HCT116 (cell line): ENCODE results near the gene FBXL7. TPM values are rescaled to one million over a fixed set of nuclear protein-coding genes. Genes with fewer than 3 reads are reported as not detected.

Experiments used
- ATAC-seq: fragments of 200-7000 bp; cut with Tn5 transposase; 2 replicates; pipeline ENCODE4 v1.9.1; 2020; ENCODE audit warnings: mild to moderate bottlenecking, moderate library complexity
- BruUV-seq: library from RNA; stranded (reverse); fragments of 400-500 nt; replicated peaks from 2 replicates; lab custom pipeline; 2021; lab: Mats Ljungman, UMichigan
- CTCF ChIA-PET: fragments of 300-600 bp; sonication (Branson Sonifier 250); formaldehyde crosslinking; loops from one replicate; lab custom pipeline; 2021; ENCODE audit warnings: antibody characterized with exemption; lab: Charles Lee
- POLR2A ChIA-PET: fragments of 300-600, 350-600 bp; sonication (Branson Sonifier 250); formaldehyde crosslinking; loops from one replicate; lab custom pipeline; 2021; ENCODE audit warnings: antibody characterized with exemption; lab: Charles Lee
- RAD21 ChIA-PET, 2 experiments: fragments of 300-600 bp; sonication (Branson Sonifier 250); formaldehyde crosslinking; loops; one replicate each; lab custom pipeline; 2023; ENCODE audit warnings: low total read pairs in 2 of 2; ENCODE audit not compliant: uncharacterized antibody in 2 of 2, unreplicated experiment in 2 of 2, low non-redundant PET in 1 of 2; lab: Charles Lee
- DNase-seq: peaks from one replicate; pipeline ENCODE4 v3.0.0-alpha.2; 2010; ENCODE audit warnings: low read depth, low spot score
- H2AFZ ChIP-seq: fragments of 200-600 bp; shearing (Covaris generic), sonication (generic); 2 replicates; pipeline ENCODE4 v1.6.1; 2017; ENCODE audit warnings: low read depth, mixed run types, mixed read lengths, antibody characterized with exemption, low read length; ENCODE audit not compliant: poor library complexity, severe bottlenecking
- H3K27ac ChIP-seq: 2 replicates; pipeline ENCODE4 v1.5.1; 2012; ENCODE audit warnings: low read depth, low read length
- H3K27me3 ChIP-seq: fragments of 200-600 bp; sonication (generic); 2 replicates; pipeline ENCODE4 v1.6.1; 2016; ENCODE audit warnings: mixed run types, low read length, mixed read lengths; ENCODE audit not compliant: insufficient read depth
- H3K36me3 ChIP-seq, 2 experiments: fragments of 200-500 bp in 1 of 2; fragments of 200-600 bp in 1 of 2; sonication (Bioruptor generic) in 1 of 2; sonication (generic) in 1 of 2; 2 replicates each; pipeline versions ENCODE4 v1.5.1 to v1.6.1; 2014 to 2016; ENCODE audit warnings: low read length in 2 of 2, inconsistent platforms in 1 of 2, mixed read lengths in 1 of 2, mixed run types in 1 of 2; ENCODE audit not compliant: insufficient read depth in 2 of 2, control insufficient read depth in 1 of 2
- H3K4me1 ChIP-seq, 2 experiments: fragments of 200-600 bp in 1 of 2; sonication (generic) in 1 of 2; 2 replicates each; pipeline versions ENCODE4 v1.5.1 to v1.6.1; 2012 to 2017; ENCODE audit warnings: low read length in 2 of 2, inconsistent platforms in 1 of 2, mild to moderate bottlenecking in 1 of 2, mixed read lengths in 1 of 2, mixed run types in 1 of 2, moderate library complexity in 1 of 2; ENCODE audit not compliant: insufficient read depth in 2 of 2, control insufficient read depth in 1 of 2
- H3K4me2 ChIP-seq: fragments of 200-600 bp; sonication (generic); 2 replicates; pipeline ENCODE4 v1.6.1; 2017; ENCODE audit warnings: mixed run types, low read length, mixed read lengths
- H3K4me3 ChIP-seq, 2 experiments: fragments of 200-600 bp in 1 of 2; sonication (generic) in 1 of 2; replicated peaks in 1 of 2; 2 replicates each; pipeline ENCODE4 v1.5.1; 2011 to 2016; ENCODE audit warnings: low read length in 2 of 2, control low read depth in 1 of 2, low read depth in 1 of 2, mild to moderate bottlenecking in 1 of 2, mixed read lengths in 1 of 2, mixed run types in 1 of 2
- H3K79me2 ChIP-seq: fragments of 200-600 bp; sonication (generic); 2 replicates; pipeline ENCODE4 v1.6.1; 2017; ENCODE audit warnings: mild to moderate bottlenecking, mixed run types, low read length, moderate library complexity, mixed read lengths; ENCODE audit not compliant: insufficient read depth
- H3K9ac ChIP-seq: fragments of 200-600 bp; sonication (generic); 2 replicates; pipeline ENCODE4 v1.6.1; 2016; ENCODE audit warnings: low read length, mixed read lengths
- H3K9me2 ChIP-seq: fragments of 200-600 bp; sonication (generic), shearing (Covaris generic); 2 replicates; pipeline ENCODE4 v1.6.1; 2017; ENCODE audit warnings: mixed run types, mild to moderate bottlenecking, moderate library complexity; ENCODE audit not compliant: insufficient read depth
- H3K9me3 ChIP-seq, 2 experiments: fragments of 200-500 bp in 1 of 2; fragments of 200-600 bp in 1 of 2; sonication (Bioruptor generic) in 1 of 2; sonication (generic) in 1 of 2; 2 replicates each; pipeline ENCODE4 v1.6.1; 2014 to 2017; ENCODE audit warnings: low read length in 2 of 2, mixed read lengths in 2 of 2, inconsistent platforms in 1 of 2, low read depth in 1 of 2, mild to moderate bottlenecking in 1 of 2, mixed run types in 1 of 2, moderate library complexity in 1 of 2; ENCODE audit not compliant: control insufficient read depth in 1 of 2, insufficient read depth in 1 of 2
- H4K20me1 ChIP-seq: fragments of 200-600 bp; sonication (generic), shearing (Covaris generic); 2 replicates; pipeline ENCODE4 v1.6.1; 2017; ENCODE audit warnings: mixed run types, mild to moderate bottlenecking, moderate library complexity; ENCODE audit not compliant: insufficient read depth
- CBX3 ChIP-seq: IDR thresholded peaks from 2 replicates; pipeline ENCODE4 v1.6.1; 2012; ENCODE audit warnings: low read depth
- CEBPB ChIP-seq: IDR thresholded peaks from 2 replicates; pipeline ENCODE4 v1.6.1; 2012; ENCODE audit warnings: low read depth
- EGR1 ChIP-seq: IDR thresholded peaks from 2 replicates; pipeline ENCODE4 v1.6.1; 2012; ENCODE audit warnings: low read depth
- ELF1 ChIP-seq: IDR thresholded peaks from 2 replicates; pipeline ENCODE4 v1.6.1; 2012; ENCODE audit warnings: low read depth, borderline replicate concordance
- EZH2 ChIP-seq: fragments of 200-600 bp; sonication (generic); IDR thresholded peaks from 2 replicates; pipeline ENCODE4 v1.6.1; 2017; ENCODE audit warnings: antibody characterized with exemption, mixed run types
- EZH2phosphoT487 ChIP-seq: fragments of 200-600 bp; IDR thresholded peaks from 2 replicates; pipeline ENCODE4 v1.6.1; 2018; ENCODE audit warnings: antibody characterized with exemption, borderline replicate concordance
- FOSL1 ChIP-seq: IDR thresholded peaks from 2 replicates; pipeline ENCODE4 v1.6.1; 2012; ENCODE audit warnings: low read depth
- JUND ChIP-seq: IDR thresholded peaks from 2 replicates; pipeline ENCODE4 v1.6.1; 2012
- POLR2A ChIP-seq: IDR thresholded peaks from 2 replicates; pipeline ENCODE4 v1.7.0; 2011; ENCODE audit warnings: borderline replicate concordance; ENCODE audit not compliant: insufficient read depth, insufficient read length; ENCODE audit errors: extremely low read depth
- RAD21 ChIP-seq: IDR thresholded peaks from 2 replicates; pipeline ENCODE4 v1.6.1; 2012; ENCODE audit warnings: low read depth, mild to moderate bottlenecking
- SIN3A ChIP-seq: IDR thresholded peaks from 2 replicates; pipeline ENCODE4 v1.6.1; 2012; ENCODE audit warnings: low read depth
- SRF ChIP-seq: IDR thresholded peaks from 2 replicates; pipeline ENCODE4 v1.6.1; 2012; ENCODE audit warnings: low read depth
- TCF7L2 ChIP-seq: IDR thresholded peaks from 2 replicates; pipeline ENCODE4 v1.7.0; 2011; ENCODE audit warnings: borderline replicate concordance, inconsistent platforms; ENCODE audit not compliant: insufficient read depth, insufficient read length; ENCODE audit errors: extremely low read depth
- ZFX ChIP-seq: fragments of 450-650 bp; IDR thresholded peaks from 2 replicates; pipeline ENCODE4 v1.6.1; 2017
- ZNF274 ChIP-seq: fragments of 200-500 bp; sonication (Bioruptor generic); IDR thresholded peaks from 2 replicates; pipeline ENCODE4 v1.6.1; 2014; ENCODE audit warnings: mild to moderate bottlenecking, low read depth, low read length, inconsistent platforms
- intact Hi-C: fragments of 100-400 bp; cut with micrococcal nuclease; formaldehyde crosslinking; loops from 2 replicates; pipeline ENCODE4 v1.10.0; 2022
- total RNA-seq: library from RNA; stranded (reverse); gene quantifications from one replicate; pipeline ENCODE4 v1.2.1, GENCODE V29; 2021; ENCODE audit not compliant: unreplicated experiment
- TF ChIP-seq, protein P1 (sequence below): IDR thresholded peaks from 2 replicates; pipeline ENCODE4 v1.6.1; 2012; ENCODE audit warnings: low read depth
- TF ChIP-seq, protein P2 (sequence below): IDR thresholded peaks from 2 replicates; pipeline ENCODE4 v1.6.1; 2011; ENCODE audit warnings: mild to moderate bottlenecking, low read length, moderate library complexity; ENCODE audit not compliant: insufficient replicate concordance; ENCODE audit errors: extremely low read depth
- TF ChIP-seq, protein P3 (sequence below): IDR thresholded peaks from 2 replicates; pipeline ENCODE4 v1.6.1; 2012

Gene FBXL7
- total RNA-seq, 1 experiment from 2014 or later = 0.05 TPM

DNA sequence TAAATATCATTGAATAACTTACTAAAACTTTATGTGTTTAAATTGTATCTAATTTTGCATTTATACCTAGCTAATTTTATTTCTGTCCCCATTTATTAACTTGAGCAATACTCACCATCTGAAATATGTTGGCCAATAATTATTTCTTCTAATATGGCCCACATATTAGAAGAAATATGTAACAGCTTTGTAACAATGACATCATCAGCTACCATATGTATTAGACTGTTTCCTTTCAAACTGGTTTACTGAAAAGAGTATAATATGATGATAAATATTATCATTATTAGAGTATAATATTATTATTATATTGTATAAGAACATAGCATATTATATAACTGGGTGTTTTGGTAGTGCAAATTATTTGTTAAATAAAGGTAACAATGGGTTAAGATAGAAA is 220.5 kb downstream of the FBXL7 start:
- intact Hi-C loops = no loop called here
- H3K4me3 ChIP-seq = no peak overlapping the region
- H2AFZ ChIP-seq = no peak overlapping the region
- no peaks in the 10 kb centered on the region for H3K27me3 ChIP-seq
- H3K27ac ChIP-seq = no peak overlapping the region
- RAD21 ChIA-PET = no interaction called here
- ATAC-seq (no peak), DNase-seq (no peak)
- no peaks in the 10 kb centered on the region for H3K79me2 ChIP-seq
- peaks cover 0 to 10% of the 10 kb centered on the region in 2 experiments; a peak in 2 of 4 replicates for H3K9me3 ChIP-seq
- no peak overlapping the region for H3K9ac ChIP-seq
- H3K36me3 ChIP-seq = no peaks in the 10 kb centered on the region
- no TSS peak for BruUV-seq
- CTCF ChIA-PET = no interaction called here
- no peaks in the 10 kb centered on the region for H3K4me1 ChIP-seq
- TF ChIP-seq TCF7L2 (no peak), ZFX (no peak), SRF (no peak)
- POLR2A ChIA-PET = no interaction called here
- H3K4me2 ChIP-seq = no peak overlapping the region
- H3K9me2 ChIP-seq = no peaks in the 10 kb centered on the region
- no peaks in the 10 kb centered on the region for H4K20me1 ChIP-seq

DNA sequence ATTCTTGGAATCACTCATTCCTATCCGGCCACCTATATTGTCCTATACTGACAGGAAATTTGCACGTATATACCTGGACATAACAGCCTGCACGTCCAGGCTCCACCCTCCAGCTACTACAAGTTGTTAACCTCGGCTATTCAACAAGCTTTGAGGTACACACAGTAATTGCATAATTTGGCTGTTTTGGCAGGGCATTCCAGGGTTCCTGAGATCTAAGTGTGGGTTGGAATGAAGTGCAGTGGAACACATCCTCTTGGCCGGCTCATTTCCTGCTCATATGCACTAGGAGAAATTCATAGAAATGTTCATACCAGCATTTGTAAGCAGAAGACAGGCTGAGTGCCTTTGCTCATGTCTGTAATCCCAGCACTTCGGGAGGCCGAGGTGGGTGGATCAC is 222.3 kb downstream of the FBXL7 start:
- ATAC-seq (no peak), DNase-seq (no peak)
- H3K4me1 ChIP-seq = no peaks in the 10 kb centered on the region
- H3K4me2 ChIP-seq = no peak overlapping the region
- H3K79me2 ChIP-seq = no peaks in the 10 kb centered on the region
- no peak overlapping the region for H3K27ac ChIP-seq
- H2AFZ ChIP-seq = no peak overlapping the region
- H3K36me3 ChIP-seq = no peaks in the 10 kb centered on the region
- ChIA-PET CTCF (no interaction called here), POLR2A (no interaction called here), RAD21 (no interaction called here)
- no TSS peak for BruUV-seq
- H3K4me3 ChIP-seq = no peak overlapping the region
- H3K9me2 ChIP-seq = no peaks in the 10 kb centered on the region
- peaks cover 2 to 11% of the 10 kb centered on the region in 2 experiments; a peak in 2 of 4 replicates for H3K9me3 ChIP-seq
- intact Hi-C loops = no loop called here
- H3K27me3 ChIP-seq = no peaks in the 10 kb centered on the region
- no peak overlapping the region for H3K9ac ChIP-seq
- H4K20me1 ChIP-seq = no peaks in the 10 kb centered on the region
- TF ChIP-seq, protein P1, sequence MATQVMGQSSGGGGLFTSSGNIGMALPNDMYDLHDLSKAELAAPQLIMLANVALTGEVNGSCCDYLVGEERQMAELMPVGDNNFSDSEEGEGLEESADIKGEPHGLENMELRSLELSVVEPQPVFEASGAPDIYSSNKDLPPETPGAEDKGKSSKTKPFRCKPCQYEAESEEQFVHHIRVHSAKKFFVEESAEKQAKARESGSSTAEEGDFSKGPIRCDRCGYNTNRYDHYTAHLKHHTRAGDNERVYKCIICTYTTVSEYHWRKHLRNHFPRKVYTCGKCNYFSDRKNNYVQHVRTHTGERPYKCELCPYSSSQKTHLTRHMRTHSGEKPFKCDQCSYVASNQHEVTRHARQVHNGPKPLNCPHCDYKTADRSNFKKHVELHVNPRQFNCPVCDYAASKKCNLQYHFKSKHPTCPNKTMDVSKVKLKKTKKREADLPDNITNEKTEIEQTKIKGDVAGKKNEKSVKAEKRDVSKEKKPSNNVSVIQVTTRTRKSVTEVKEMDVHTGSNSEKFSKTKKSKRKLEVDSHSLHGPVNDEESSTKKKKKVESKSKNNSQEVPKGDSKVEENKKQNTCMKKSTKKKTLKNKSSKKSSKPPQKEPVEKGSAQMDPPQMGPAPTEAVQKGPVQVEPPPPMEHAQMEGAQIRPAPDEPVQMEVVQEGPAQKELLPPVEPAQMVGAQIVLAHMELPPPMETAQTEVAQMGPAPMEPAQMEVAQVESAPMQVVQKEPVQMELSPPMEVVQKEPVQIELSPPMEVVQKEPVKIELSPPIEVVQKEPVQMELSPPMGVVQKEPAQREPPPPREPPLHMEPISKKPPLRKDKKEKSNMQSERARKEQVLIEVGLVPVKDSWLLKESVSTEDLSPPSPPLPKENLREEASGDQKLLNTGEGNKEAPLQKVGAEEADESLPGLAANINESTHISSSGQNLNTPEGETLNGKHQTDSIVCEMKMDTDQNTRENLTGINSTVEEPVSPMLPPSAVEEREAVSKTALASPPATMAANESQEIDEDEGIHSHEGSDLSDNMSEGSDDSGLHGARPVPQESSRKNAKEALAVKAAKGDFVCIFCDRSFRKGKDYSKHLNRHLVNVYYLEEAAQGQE = no peak
- TF ChIP-seq, protein P2, sequence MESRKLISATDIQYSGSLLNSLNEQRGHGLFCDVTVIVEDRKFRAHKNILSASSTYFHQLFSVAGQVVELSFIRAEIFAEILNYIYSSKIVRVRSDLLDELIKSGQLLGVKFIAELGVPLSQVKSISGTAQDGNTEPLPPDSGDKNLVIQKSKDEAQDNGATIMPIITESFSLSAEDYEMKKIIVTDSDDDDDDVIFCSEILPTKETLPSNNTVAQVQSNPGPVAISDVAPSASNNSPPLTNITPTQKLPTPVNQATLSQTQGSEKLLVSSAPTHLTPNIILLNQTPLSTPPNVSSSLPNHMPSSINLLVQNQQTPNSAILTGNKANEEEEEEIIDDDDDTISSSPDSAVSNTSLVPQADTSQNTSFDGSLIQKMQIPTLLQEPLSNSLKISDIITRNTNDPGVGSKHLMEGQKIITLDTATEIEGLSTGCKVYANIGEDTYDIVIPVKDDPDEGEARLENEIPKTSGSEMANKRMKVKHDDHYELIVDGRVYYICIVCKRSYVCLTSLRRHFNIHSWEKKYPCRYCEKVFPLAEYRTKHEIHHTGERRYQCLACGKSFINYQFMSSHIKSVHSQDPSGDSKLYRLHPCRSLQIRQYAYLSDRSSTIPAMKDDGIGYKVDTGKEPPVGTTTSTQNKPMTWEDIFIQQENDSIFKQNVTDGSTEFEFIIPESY = no peak
- TF ChIP-seq EZH2 = no peak
- no peak for TF ChIP-seq RAD21
- no peak for TF ChIP-seq SIN3A
- TF ChIP-seq ZFX = no peak
- TF ChIP-seq, protein P3, sequence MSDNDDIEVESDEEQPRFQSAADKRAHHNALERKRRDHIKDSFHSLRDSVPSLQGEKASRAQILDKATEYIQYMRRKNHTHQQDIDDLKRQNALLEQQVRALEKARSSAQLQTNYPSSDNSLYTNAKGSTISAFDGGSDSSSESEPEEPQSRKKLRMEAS = no peak
- no peak for TF ChIP-seq POLR2A
- no peak for TF ChIP-seq EGR1
- no peak for TF ChIP-seq ELF1
- TF ChIP-seq ZNF274 = no peak
- no peak for TF ChIP-seq EZH2phosphoT487
- no peak for TF ChIP-seq JUND
- TF ChIP-seq CEBPB = no peak
- TF ChIP-seq CBX3 = no peak
- no peak for TF ChIP-seq FOSL1
- no peak for TF ChIP-seq TCF7L2
- TF ChIP-seq SRF = no peak
